ENCODE results near the gene C6orf163.

Gene C6orf163

DNA sequence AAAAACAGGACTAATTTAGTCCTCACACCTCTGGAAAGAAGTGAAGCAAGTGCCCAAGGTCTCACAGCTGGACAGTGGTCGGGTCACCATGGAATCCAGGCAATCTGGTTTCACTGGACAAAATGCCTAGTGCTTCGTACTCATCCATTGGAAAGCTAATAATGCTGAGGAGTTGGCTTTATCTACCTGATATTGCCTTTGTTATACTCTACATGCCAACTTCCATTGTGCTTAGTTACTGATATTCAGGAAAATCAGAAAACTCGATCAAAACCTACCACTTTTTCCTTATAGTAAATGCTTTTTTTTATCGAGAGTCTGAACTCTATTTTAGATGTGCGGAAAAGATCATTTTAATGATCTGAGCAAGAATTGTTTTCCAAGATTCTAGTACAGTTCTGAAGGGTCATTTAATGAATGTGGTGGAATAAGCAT is 64.1 kb downstream of the C6orf163 start:
- in situ Hi-C loops (cut with HindIII; ENCODE audit: low sequenced_read_pairs) = no loop called here
